Uterine smooth muscle cell (primary cell): Measurements from ENCODE around the gene GRM2. TPM values are rescaled to one million over a fixed set of nuclear protein-coding genes. Genes with fewer than 3 reads are reported as not detected.

Experiments
- total RNA-seq: library from RNA; depleted of rRNA; stranded (reverse); fragments of >200 nt; gene quantifications from 2 replicates; pipeline ENCODE4 v1.2.3, GENCODE V29; 2014

GRM2 gene
- total RNA-seq, result under 0.01 TPM in 2 replicates

GRCh38 chr3:51706788-51707731, at the start of gene GRM2:
Gene GRM2 (plus strand): TSS chr3:51707068. CDS start chr3:51708984, 1,916 bp downstream.

GRCh38 chr3:51670823-51671733, 35.8 kb upstream of the GRM2 start, which contains the start of gene TEX264:
Gene TEX264 (plus strand): TSS chr3:51671252. CDS start chr3:51674305, 3,053 bp downstream.

Other genes starting within 250 kb of the GRM2 start
- gene DCAF1, start 207.1 kb upstream of the GRM2 start, total RNA-seq, result 19.0 and 22.6 TPM in 2 replicates
- gene RAD54L2, start 168.3 kb upstream of the GRM2 start, total RNA-seq, result 14.9 and 17.5 TPM in 2 replicates
- gene TEX264, start 35.8 kb upstream of the GRM2 start, total RNA-seq, result 41.4 and 52.7 TPM in 2 replicates
- not detected in 2 replicates for gene IQCF6, start 72.2 kb downstream of the GRM2 start, total RNA-seq
- gene IQCF2, start 154.5 kb downstream of the GRM2 start, total RNA-seq, result not detected in 2 replicates
- gene IQCF5, start 168.5 kb downstream of the GRM2 start, total RNA-seq, result not detected in 2 replicates
- gene IQCF1, start 196.3 kb downstream of the GRM2 start, total RNA-seq, result not detected in 2 replicates
- 41.2 and 47.7 TPM in 2 replicates for gene RRP9, start 234.8 kb downstream of the GRM2 start, total RNA-seq
- 17.6 and 23.5 TPM in 2 replicates for gene PARP3, start 235.3 kb downstream of the GRM2 start, total RNA-seq
- gene GPR62, start 248.3 kb downstream of the GRM2 start, total RNA-seq, result 0.12 TPM in 1 of 2 replicates, not detected in the other